H9 (cell line): ENCODE data around the gene HIPK3. TPM values are rescaled to one million over a fixed set of nuclear protein-coding genes. Genes with fewer than 3 reads are reported as not detected.

Source experiments
- DNase-seq: peaks from one replicate; pipeline ENCODE4 v3.0.0-alpha.2; 2017
- H2AFZ ChIP-seq: one replicate; pipeline ENCODE4 v1.6.1; 2013; ENCODE audit warnings: mild to moderate bottlenecking, low read length, control low read depth, moderate library complexity
- H2AK5ac ChIP-seq: 2 replicates; pipeline ENCODE4 v1.6.1; 2013; ENCODE audit warnings: low read length, control low read depth, mixed read lengths; ENCODE audit not compliant: insufficient read length
- H2BK120ac ChIP-seq: one replicate; pipeline ENCODE4 v1.6.1; 2013; ENCODE audit warnings: low read depth, mild to moderate bottlenecking, low read length, control low read depth, inconsistent platforms; ENCODE audit not compliant: poor library complexity, severe bottlenecking
- H2BK12ac ChIP-seq: 2 replicates; pipeline ENCODE4 v1.6.1; 2013; ENCODE audit warnings: low read length, control low read depth, mixed read lengths, low read depth; ENCODE audit not compliant: insufficient read length
- H2BK15ac ChIP-seq: 2 replicates; pipeline ENCODE4 v1.6.1; 2013; ENCODE audit warnings: low read depth, low read length, control low read depth
- H2BK20ac ChIP-seq: one replicate; pipeline ENCODE4 v1.6.1; 2013; ENCODE audit warnings: low read depth, mild to moderate bottlenecking, low read length, control low read depth, inconsistent platforms; ENCODE audit not compliant: poor library complexity, severe bottlenecking
- H2BK5ac ChIP-seq: 2 replicates; pipeline ENCODE4 v1.6.1; 2013; ENCODE audit warnings: low read length, control low read depth, mixed read lengths; ENCODE audit not compliant: insufficient read length
- H3K14ac ChIP-seq: 2 replicates; pipeline ENCODE4 v1.6.1; 2013; ENCODE audit warnings: low read length, control low read depth; ENCODE audit not compliant: insufficient read depth
- H3K18ac ChIP-seq: 2 replicates; pipeline ENCODE4 v1.6.1; 2013; ENCODE audit warnings: low read depth, mild to moderate bottlenecking, mixed read lengths, low read length, control low read depth; ENCODE audit not compliant: insufficient read length
- H3K23ac ChIP-seq: 2 replicates; pipeline ENCODE4 v1.6.1; 2013; ENCODE audit warnings: low read length, control low read depth, mixed read lengths, low read depth; ENCODE audit not compliant: insufficient read length
- H3K23me2 ChIP-seq: 2 replicates; pipeline ENCODE4 v1.6.1; 2013; ENCODE audit warnings: low read depth, mild to moderate bottlenecking, mixed read lengths, low read length, control low read depth; ENCODE audit not compliant: insufficient read length, poor library complexity, severe bottlenecking
- H3K27ac ChIP-seq: 2 replicates; pipeline ENCODE4 v1.5.1; 2013; ENCODE audit warnings: low read length, control low read depth, mixed read lengths, low read depth; ENCODE audit not compliant: insufficient read length
- H3K27me3 ChIP-seq: 2 replicates; pipeline ENCODE4 v1.6.1; 2013; ENCODE audit warnings: low read length, control low read depth, inconsistent platforms; ENCODE audit not compliant: insufficient read depth
- H3K4ac ChIP-seq: 2 replicates; pipeline ENCODE4 v1.6.1; 2013; ENCODE audit warnings: low read depth, mild to moderate bottlenecking, control low read depth, inconsistent platforms, low read length, moderate library complexity
- H3K4me1 ChIP-seq: 2 replicates; pipeline ENCODE4 v1.6.1; 2013; ENCODE audit warnings: low read length, control low read depth, inconsistent platforms; ENCODE audit not compliant: insufficient read depth
- H3K4me2 ChIP-seq: 2 replicates; pipeline ENCODE4 v1.6.1; 2013; ENCODE audit warnings: low read length, control low read depth, mixed read lengths; ENCODE audit not compliant: insufficient read length, insufficient read depth
- H3K56ac ChIP-seq: 2 replicates; pipeline ENCODE4 v1.6.1; 2013; ENCODE audit warnings: low read depth, mild to moderate bottlenecking, mixed read lengths, low read length, control low read depth; ENCODE audit not compliant: insufficient read length
- H3K79me1 ChIP-seq: 2 replicates; pipeline ENCODE4 v1.6.1; 2013; ENCODE audit warnings: low read depth, mild to moderate bottlenecking, moderate library complexity, low read length, control low read depth, inconsistent platforms; ENCODE audit not compliant: insufficient read depth, poor library complexity, severe bottlenecking
- H3K79me2 ChIP-seq: 2 replicates; pipeline ENCODE4 v1.6.1; 2013; ENCODE audit warnings: low read length, control low read depth, inconsistent platforms; ENCODE audit not compliant: insufficient read depth
- H3K9ac ChIP-seq: 2 replicates; pipeline ENCODE4 v1.6.1; 2013; ENCODE audit warnings: low read length, control low read depth, mixed read lengths; ENCODE audit not compliant: insufficient read length; ENCODE audit errors: extremely low read depth
- H3K9me3 ChIP-seq: one replicate; pipeline ENCODE4 v1.6.1; 2013; ENCODE audit warnings: low read depth, low read length, inconsistent platforms; ENCODE audit not compliant: control insufficient read depth
- H3T11ph ChIP-seq: one replicate; pipeline ENCODE4 v1.6.1; 2013; ENCODE audit warnings: mild to moderate bottlenecking, low read length, control low read depth, inconsistent platforms
- H4K20me1 ChIP-seq: one replicate; pipeline ENCODE4 v1.6.1; 2013; ENCODE audit not compliant: control insufficient read depth, insufficient read length, insufficient read depth
- H4K5ac ChIP-seq: 2 replicates; pipeline ENCODE4 v1.6.1; 2013; ENCODE audit warnings: low read depth, mild to moderate bottlenecking, mixed read lengths, low read length, control low read depth; ENCODE audit not compliant: insufficient read length
- H4K8ac ChIP-seq: replicated peaks from 2 replicates; pipeline ENCODE4 v1.6.1; 2013; ENCODE audit warnings: low read length, control low read depth, mixed read lengths, low read depth; ENCODE audit not compliant: insufficient read length
- H4K91ac ChIP-seq: 2 replicates; pipeline ENCODE4 v1.6.1; 2013; ENCODE audit warnings: low read depth, mild to moderate bottlenecking, moderate library complexity, mixed read lengths, low read length, control low read depth; ENCODE audit not compliant: insufficient read length
- H3K27ac Mint-ChIP-seq, 3 experiments: 2 replicates in 2 of 3; 3 replicates in 1 of 3; pipeline ENCODE4 v1.8.0; 2020 to 2021; ENCODE audit warnings: mixed read lengths in 3 of 3, mild to moderate bottlenecking in 1 of 3, moderate library complexity in 1 of 3
- H3K27me3 Mint-ChIP-seq: 2 replicates; pipeline ENCODE4 v1.8.0; 2021; ENCODE audit warnings: low read depth, mild to moderate bottlenecking, moderate library complexity, mixed read lengths
- H3K36me3 Mint-ChIP-seq, 3 experiments: 2 replicates in 2 of 3; 3 replicates in 1 of 3; pipeline ENCODE4 v1.8.0; 2020 to 2021; ENCODE audit warnings: low read depth in 3 of 3, mixed read lengths in 3 of 3; ENCODE audit not compliant: insufficient read depth in 1 of 3
- H3K4me1 Mint-ChIP-seq, 2 experiments: 2 replicates each; pipeline ENCODE4 v1.8.0; 2020; ENCODE audit warnings: mixed read lengths in 2 of 2
- H3K4me3 Mint-ChIP-seq, 2 experiments: 2 replicates in 1 of 2; 3 replicates in 1 of 2; pipeline ENCODE4 v1.8.0; 2020 to 2021; ENCODE audit warnings: mild to moderate bottlenecking in 2 of 2, mixed read lengths in 2 of 2, moderate library complexity in 1 of 2
- H3K9me3 Mint-ChIP-seq, 2 experiments: 2 replicates in 1 of 2; 3 replicates in 1 of 2; pipeline ENCODE4 v1.8.0; 2020; ENCODE audit warnings: mild to moderate bottlenecking in 2 of 2, mixed read lengths in 2 of 2, moderate library complexity in 1 of 2
- CTCF ChIP-seq: fragments of 200-600 bp; sonication (generic); conservative IDR thresholded peaks from 3 replicates; pipeline ENCODE4 v1.8.0; 2021; ENCODE audit warnings: antibody characterized with exemption, mild to moderate bottlenecking
- WGBS: extraction: QIAGEN DNeasy Blood & Tissue Kit; methylation state at CpG from one replicate; pipeline ENCODE4 v1.1.7; 2013; ENCODE audit warnings: missing lambda C conversion rate, low lambda C conversion rate, mixed read lengths; ENCODE audit not compliant: insufficient read length; ENCODE audit errors: extremely low coverage; 5-methylcytosine and 5-hydroxymethylcytosine counted together
- total RNA-seq: library from RNA; stranded (reverse); gene quantifications from 2 replicates; pipeline ENCODE4 v1.2.1, GENCODE V29; 2021

Gene HIPK3
- total RNA-seq, 1 experiment from 2014 or later = 23.4 TPM

GRCh38 chr11:33309118-33309517 is 51.9 kb downstream of the HIPK3 start:
- Histone ChIP-seq H3K27me3 (no peaks in the 10 kb centered on the region), H2BK12ac (no peak overlapping the region), H3K18ac (no peak overlapping the region), H4K20me1 (no peaks in the 10 kb centered on the region), H2BK20ac (no peak overlapping the region), H3K56ac (no peak overlapping the region), H3T11ph (no peak overlapping the region), H3K79me2 (no peaks in the 10 kb centered on the region; the same call in 1 of the 2 replicates), H4K5ac (no peak overlapping the region), H3K14ac (no peak overlapping the region), H3K4me2 (no peak overlapping the region), H2BK120ac (no peak overlapping the region), H3K4me1 (no peaks in the 10 kb centered on the region; the same call in 1 of the 2 replicates), H3K27ac (no peak overlapping the region), H2AFZ (no peak overlapping the region), H2BK5ac (no peak overlapping the region), H3K79me1 (no peaks in the 10 kb centered on the region), H3K23ac (no peak overlapping the region), H3K4ac (no peak overlapping the region), H2BK15ac (no peak overlapping the region), H2AK5ac (no peak overlapping the region), H4K91ac (no peak overlapping the region), H3K9me3 (no peaks in the 10 kb centered on the region), H3K9ac (no peak overlapping the region), H4K8ac (no peak overlapping the region), H3K23me2 (no peaks in the 10 kb centered on the region)
- TF ChIP-seq CTCF = no peak
- no CpG with 5 or more reads among the region's 1 CpG for WGBS
- Mint-ChIP-seq H3K4me1 (peaks cover 27 to 31% of the 10 kb centered on the region in 2 experiments), H3K27ac (no peak overlapping the region), H3K4me3 (no peak overlapping the region), H3K9me3 (no peaks in the 10 kb centered on the region), H3K36me3 (no peaks in the 10 kb centered on the region; a peak in 1 of 7 replicates), H3K27me3 (no peaks in the 10 kb centered on the region)
- DNase-seq = no peak
